SK-N-MC (cell line): ENCODE measurements around the gene RNF186.

Source experiments
- DNase-seq: peaks from one replicate; pipeline ENCODE4 v3.0.0-alpha.2; 2011; ENCODE audit warnings: low read depth, low spot score
- H3K27ac ChIP-seq: fragments of 200-600 bp; sonication (generic); 2 replicates; pipeline ENCODE4 v1.5.1; 2016; ENCODE audit warnings: mixed run types
- H3K36me3 ChIP-seq: fragments of 200-600 bp; sonication (generic); 2 replicates; pipeline ENCODE4 v1.6.1; 2017; ENCODE audit warnings: antibody characterized with exemption, low read length, mixed read lengths; ENCODE audit not compliant: insufficient read depth
- H3K4me3 ChIP-seq: fragments of 200-600 bp; sonication (generic); 2 replicates; pipeline ENCODE4 v1.5.1; 2016
- H3K9ac ChIP-seq: fragments of 200-600 bp; sonication (generic); 2 replicates; pipeline ENCODE4 v1.8.0; 2017; ENCODE audit warnings: mixed run types, mixed read lengths; ENCODE audit not compliant: insufficient read length
- H3K9me3 ChIP-seq: fragments of 200-600 bp; sonication (generic); 2 replicates; pipeline ENCODE4 v1.6.1; 2017; ENCODE audit warnings: low read depth, mild to moderate bottlenecking, antibody characterized with exemption, low read length, moderate library complexity, mixed read lengths
- EZH2 ChIP-seq: fragments of 200-600 bp; sonication (generic); IDR thresholded peaks from one replicate; pipeline ENCODE4 v1.6.1; 2017; ENCODE audit warnings: antibody characterized with exemption
- FOXP2 ChIP-seq: optimal IDR thresholded peaks from 2 replicates; pipeline ENCODE3; 2011; ENCODE audit warnings: mild to moderate bottlenecking, moderate library complexity; ENCODE audit not compliant: insufficient read depth; ENCODE audit errors: extremely low read length, control extremely low read depth
- POLR2AphosphoS5 ChIP-seq: IDR thresholded peaks from 2 replicates; pipeline ENCODE4 v1.6.1; 2012; ENCODE audit warnings: mild to moderate bottlenecking, low read depth, low read length, borderline replicate concordance

The RNF186 gene

GRCh38 chr1:19814681-19815503 is at the start of gene RNF186:
RNF186 (minus strand) TSS chr1:19815283; CDS start chr1:19815101, 182 bp downstream.
- Histone ChIP-seq H3K36me3 (no peaks in the 10 kb centered on the region), H3K4me3 (no peak within 1 kb of the TSS), H3K9me3 (no peaks in the 10 kb centered on the region), H3K27ac (no peak within 1 kb of the TSS), H3K9ac (no peak within 1 kb of the TSS)
- TF ChIP-seq POLR2AphosphoS5 (no peak), FOXP2 (no peak), EZH2 (no peak)
- no peak for DNase-seq

GRCh38 chr1:19864570-19865160 is 49.6 kb upstream of the RNF186 start:
- H3K27ac ChIP-seq: no peak overlapping the region
- TF ChIP-seq EZH2 (no peak), FOXP2 (no peak), POLR2AphosphoS5 (no peak)
- no peaks in the 10 kb centered on the region for H3K9me3 ChIP-seq
- H3K36me3 ChIP-seq: no peaks in the 10 kb centered on the region
- no peak for DNase-seq
- H3K9ac ChIP-seq: no peak overlapping the region
- H3K4me3 ChIP-seq: no peak overlapping the region

- H3K4me3 ChIP-seq: no peak overlapping the region
- no peak overlapping the region for H3K9ac ChIP-seq
- H3K36me3 ChIP-seq: no peaks in the 10 kb centered on the region
- no peaks in the 10 kb centered on the region for H3K9me3 ChIP-seq
- no peak for DNase-seq
- TF ChIP-seq EZH2 (no peak), POLR2AphosphoS5 (no peak), FOXP2 (no peak)
- no peak overlapping the region for H3K27ac ChIP-seq
Measured at GRCh38 chr1:19862944-19863343, 47.9 kb upstream of the RNF186 start.

GRCh38 chr1:19861842-19862530 is 46.9 kb upstream of the RNF186 start:
- no peaks in the 10 kb centered on the region for H3K9me3 ChIP-seq
- H3K36me3 ChIP-seq: no peaks in the 10 kb centered on the region
- DNase-seq: no peak
- no peak for TF ChIP-seq EZH2
- no peak overlapping the region for H3K4me3 ChIP-seq
- no peak overlapping the region for H3K27ac ChIP-seq
- H3K9ac ChIP-seq: no peak overlapping the region

- Histone ChIP-seq H3K9me3 (no peaks in the 10 kb centered on the region), H3K36me3 (no peaks in the 10 kb centered on the region), H3K4me3 (no peak overlapping the region), H3K9ac (no peak overlapping the region), H3K27ac (no peak overlapping the region)
- no peak for TF ChIP-seq FOXP2
- DNase-seq: no peak
Measured at GRCh38 chr1:19861034-19861433, 46.0 kb upstream of the RNF186 start.

GRCh38 chr1:19860418-19860817 is 45.3 kb upstream of the RNF186 start:
- Histone ChIP-seq H3K36me3 (no peaks in the 10 kb centered on the region), H3K9ac (no peak overlapping the region), H3K4me3 (no peak overlapping the region), H3K27ac (no peak overlapping the region), H3K9me3 (no peaks in the 10 kb centered on the region)
- DNase-seq: no peak
- TF ChIP-seq POLR2AphosphoS5: no peak

GRCh38 chr1:19859876-19860275 is 44.8 kb upstream of the RNF186 start:
- Histone ChIP-seq H3K9ac (no peak overlapping the region), H3K9me3 (no peaks in the 10 kb centered on the region), H3K27ac (no peak overlapping the region), H3K4me3 (no peak overlapping the region), H3K36me3 (no peaks in the 10 kb centered on the region)
- DNase-seq: no peak
- TF ChIP-seq FOXP2 (no peak), POLR2AphosphoS5 (no peak), EZH2 (no peak)

GRCh38 chr1:19858893-19859292 is 43.8 kb upstream of the RNF186 start:
- Histone ChIP-seq H3K9me3 (no peaks in the 10 kb centered on the region), H3K4me3 (no peak overlapping the region), H3K36me3 (no peaks in the 10 kb centered on the region), H3K9ac (no peak overlapping the region), H3K27ac (no peak overlapping the region)
- no peak for DNase-seq
- TF ChIP-seq FOXP2 (no peak), EZH2 (no peak), POLR2AphosphoS5 (no peak)

GRCh38 chr1:19854866-19855265 is 39.8 kb upstream of the RNF186 start:
- no peak overlapping the region for H3K4me3 ChIP-seq
- H3K9ac ChIP-seq: no peak overlapping the region
- H3K36me3 ChIP-seq: no peaks in the 10 kb centered on the region
- DNase-seq: no peak
- H3K27ac ChIP-seq: no peak overlapping the region
- H3K9me3 ChIP-seq: no peaks in the 10 kb centered on the region
- TF ChIP-seq POLR2AphosphoS5: no peak
- TF ChIP-seq FOXP2: no peak
- TF ChIP-seq EZH2: no peak

- no peak overlapping the region for H3K4me3 ChIP-seq
- no peaks in the 10 kb centered on the region for H3K9me3 ChIP-seq
- no peak overlapping the region for H3K9ac ChIP-seq
- H3K36me3 ChIP-seq: no peaks in the 10 kb centered on the region
- H3K27ac ChIP-seq: no peak overlapping the region
- TF ChIP-seq POLR2AphosphoS5: no peak
- no peak for DNase-seq
Measured at GRCh38 chr1:19852036-19852435, 37.0 kb upstream of the RNF186 start.
